ENCODE measurements around the gene RGP1.
A peak's percentile ranks its signal among the peaks of the same experiment; 100 is the strongest.

The RGP1 gene

DNA sequence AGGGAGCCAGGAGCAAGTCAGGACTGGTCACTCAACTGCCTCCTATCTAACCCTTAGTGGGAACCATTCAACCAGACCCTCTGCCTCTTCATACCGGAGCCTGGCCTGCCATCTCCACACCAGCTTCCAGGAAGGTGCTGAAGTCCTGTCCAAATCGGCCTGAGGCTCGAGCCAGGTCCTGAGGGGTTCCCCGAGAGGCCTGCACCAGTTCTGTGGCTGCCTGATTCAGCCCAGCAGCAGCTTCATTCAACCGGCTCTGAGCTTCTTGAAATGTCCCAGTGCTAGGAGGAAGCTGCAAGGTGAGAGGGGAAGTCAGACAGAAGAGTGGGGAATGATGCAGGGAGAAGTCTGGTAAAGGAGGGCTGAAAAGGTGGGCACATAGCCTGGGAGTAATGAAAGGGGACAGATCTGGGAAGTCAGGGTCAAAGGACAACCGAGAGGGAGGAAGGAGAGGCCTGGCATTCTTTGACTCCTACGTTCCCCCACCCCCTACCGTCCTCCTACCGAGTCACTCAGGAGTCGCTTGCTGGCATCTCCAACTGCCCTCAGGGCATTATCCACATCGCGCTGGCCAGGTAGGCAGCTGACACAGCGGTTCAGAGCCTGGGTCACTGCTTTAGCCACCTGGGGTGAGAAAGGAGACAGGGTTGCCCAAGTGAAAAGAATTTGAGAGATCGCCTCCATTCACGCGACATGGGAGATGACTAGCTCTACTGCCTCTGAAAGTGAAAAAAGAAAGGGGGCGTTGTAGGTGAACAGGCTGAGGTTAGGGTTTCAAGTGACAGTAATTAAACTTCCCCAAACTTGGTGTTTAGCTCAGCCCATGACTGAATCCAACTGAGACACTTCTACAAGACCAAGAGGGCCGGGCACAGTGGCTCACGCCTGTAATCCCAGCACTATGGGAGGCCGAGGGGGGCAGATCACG is 37.3 kb upstream of the RGP1 start:
- Histone ChIP-seq H3K27me3 (ENCODE audit: low read depth, low read length) (no peaks in the 10 kb centered on the region), H3K27ac (ENCODE audit: low read length) (no peak overlapping the region), H3K4me3 (ENCODE audit: low read depth in 1 of 2, low read length in 2 of 2) (no peak overlapping the region), H3K9me3 (ENCODE audit: control insufficient read depth in 1 of 2, low read length in 2 of 2) (no peaks in the 10 kb centered on the region), H3K4me1 (ENCODE audit: control insufficient read depth in 1 of 2, insufficient read depth in 2 of 2, low read length in 2 of 2) (no peaks in the 10 kb centered on the region), H3K36me3 (ENCODE audit: control insufficient read depth in 1 of 2, insufficient read depth in 2 of 2, low read length in 2 of 2) (peaks cover 85 to 92% of the 10 kb centered on the region in 2 donors)

DNA sequence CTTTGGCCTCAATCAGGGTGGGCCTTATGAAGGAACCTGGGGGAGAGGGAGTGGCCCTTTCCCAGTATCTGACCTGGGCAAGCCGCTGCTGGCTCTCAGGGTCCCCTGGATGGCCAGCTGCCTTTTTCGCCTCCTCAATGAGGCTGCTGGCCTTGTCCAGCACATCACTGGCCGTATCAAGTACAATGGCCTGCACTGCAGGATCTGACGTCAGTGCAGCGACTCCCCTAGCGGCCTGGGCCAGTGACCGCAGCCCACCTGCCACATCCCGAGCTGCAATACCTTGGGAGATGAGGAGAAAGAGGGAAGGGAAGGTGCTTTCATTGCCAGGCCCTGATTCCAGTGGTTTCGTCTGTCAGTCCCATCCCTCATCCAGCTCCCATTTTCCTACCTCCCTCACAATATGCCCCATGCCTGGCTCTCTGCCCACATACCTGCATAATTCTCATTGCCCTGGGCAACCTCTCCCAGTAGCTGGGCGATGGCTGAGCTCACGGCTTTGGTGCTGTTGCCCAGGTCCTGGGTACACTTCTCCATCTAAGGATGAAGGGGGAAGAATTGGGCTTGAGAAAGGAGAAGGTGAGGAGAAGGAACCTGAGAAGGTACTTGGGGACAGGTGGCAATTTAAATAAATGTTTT is 36.2 kb upstream of the RGP1 start:
- H3K36me3 ChIP-seq (ENCODE audit: control insufficient read depth in 1 of 2, insufficient read depth in 2 of 2, low read length in 2 of 2), result peaks cover 85 to 92% of the 10 kb centered on the region in 2 donors
- no peak overlapping the region for H3K4me3 ChIP-seq (ENCODE audit: low read depth in 1 of 2, low read length in 2 of 2)
- no peaks in the 10 kb centered on the region for H3K27me3 ChIP-seq (ENCODE audit: low read depth, low read length)
- H3K4me1 ChIP-seq (ENCODE audit: control insufficient read depth in 1 of 2, insufficient read depth in 2 of 2, low read length in 2 of 2), result no peaks in the 10 kb centered on the region
- no peaks in the 10 kb centered on the region for H3K9me3 ChIP-seq (ENCODE audit: control insufficient read depth in 1 of 2, low read length in 2 of 2)
- no peak overlapping the region for H3K27ac ChIP-seq (ENCODE audit: low read length)

GRCh38 chr9:35713578-35713977 is 35.5 kb upstream of the RGP1 start:
- Histone ChIP-seq H3K27me3 (ENCODE audit: low read depth, low read length) (no peaks in the 10 kb centered on the region), H3K36me3 (ENCODE audit: control insufficient read depth in 1 of 2, insufficient read depth in 2 of 2, low read length in 2 of 2) (peaks cover 85 to 92% of the 10 kb centered on the region in 2 donors), H3K4me1 (ENCODE audit: control insufficient read depth in 1 of 2, insufficient read depth in 2 of 2, low read length in 2 of 2) (no peaks in the 10 kb centered on the region), H3K27ac (ENCODE audit: low read length) (no peak overlapping the region), H3K4me3 (ENCODE audit: low read depth in 1 of 2, low read length in 2 of 2) (no peak overlapping the region), H3K9me3 (ENCODE audit: control insufficient read depth in 1 of 2, low read length in 2 of 2) (no peaks in the 10 kb centered on the region)

GRCh38 chr9:35714123-35714522 is 35.0 kb upstream of the RGP1 start:
- Histone ChIP-seq H3K4me3 (ENCODE audit: low read depth in 1 of 2, low read length in 2 of 2) (no peak overlapping the region), H3K27me3 (ENCODE audit: low read depth, low read length) (no peaks in the 10 kb centered on the region), H3K36me3 (ENCODE audit: control insufficient read depth in 1 of 2, insufficient read depth in 2 of 2, low read length in 2 of 2) (peaks cover 86 to 92% of the 10 kb centered on the region in 2 donors), H3K27ac (ENCODE audit: low read length) (no peak overlapping the region), H3K4me1 (ENCODE audit: control insufficient read depth in 1 of 2, insufficient read depth in 2 of 2, low read length in 2 of 2) (no peaks in the 10 kb centered on the region), H3K9me3 (ENCODE audit: control insufficient read depth in 1 of 2, low read length in 2 of 2) (no peaks in the 10 kb centered on the region)

DNA sequence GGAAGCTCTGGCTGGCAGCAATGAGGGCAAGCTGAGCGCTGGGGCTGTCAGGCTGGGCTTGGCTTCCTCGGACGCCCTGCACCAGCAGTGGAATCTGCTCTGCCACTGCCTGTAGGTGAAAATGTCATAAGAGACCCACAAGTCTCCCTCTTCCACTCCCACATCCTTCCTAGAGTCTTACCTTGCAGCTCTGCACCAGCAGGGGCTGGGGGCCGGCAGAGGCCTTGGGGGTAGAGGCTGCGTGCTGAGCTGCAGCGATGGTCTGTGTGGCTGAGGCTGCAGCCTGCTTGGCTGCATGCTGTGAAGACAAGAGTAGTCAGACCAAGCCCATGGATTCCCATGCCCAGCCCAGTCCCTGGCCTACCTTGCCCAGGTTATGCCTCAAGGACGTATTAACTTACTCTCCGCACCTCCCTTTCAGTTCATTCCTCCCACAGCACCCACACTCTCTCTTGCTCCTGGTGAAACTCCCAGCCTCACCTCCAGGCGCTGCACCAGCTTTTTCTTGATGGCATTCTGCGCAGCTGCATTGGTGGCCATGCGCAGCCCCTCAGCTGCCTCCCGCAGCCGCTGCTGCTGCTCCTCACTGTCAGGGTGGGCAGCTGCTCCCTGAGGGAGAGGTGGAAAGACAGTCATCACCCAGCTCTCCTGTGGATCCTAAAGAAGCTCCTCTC is 34.4 kb upstream of the RGP1 start:
- Histone ChIP-seq H3K27me3 (ENCODE audit: low read depth, low read length) (no peaks in the 10 kb centered on the region), H3K4me3 (ENCODE audit: low read depth in 1 of 2, low read length in 2 of 2) (no peak overlapping the region), H3K36me3 (ENCODE audit: control insufficient read depth in 1 of 2, insufficient read depth in 2 of 2, low read length in 2 of 2) (peaks cover 89 to 97% of the 10 kb centered on the region in 2 donors), H3K9me3 (ENCODE audit: control insufficient read depth in 1 of 2, low read length in 2 of 2) (no peaks in the 10 kb centered on the region), H3K27ac (ENCODE audit: low read length) (no peak overlapping the region), H3K4me1 (ENCODE audit: control insufficient read depth in 1 of 2, insufficient read depth in 2 of 2, low read length in 2 of 2) (no peaks in the 10 kb centered on the region)

DNA sequence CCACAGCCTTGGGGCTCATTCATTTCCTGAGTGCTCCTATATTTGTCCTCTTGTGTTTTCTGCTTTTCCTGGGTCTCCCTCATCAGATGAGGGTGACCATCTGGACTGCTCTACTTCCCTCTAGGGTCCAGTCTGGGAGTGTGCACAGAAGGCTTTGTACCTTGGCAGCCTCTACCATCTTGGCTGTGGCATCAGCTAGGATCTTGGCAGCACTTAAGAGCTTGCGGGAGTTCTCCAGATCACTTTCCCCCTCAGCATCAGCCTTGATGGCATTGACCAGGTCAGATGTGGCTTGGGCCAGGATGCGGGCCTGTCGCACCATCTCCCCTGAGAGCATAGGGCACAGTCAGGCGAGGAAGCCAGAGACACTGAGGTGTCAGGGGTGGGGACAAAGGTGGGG is 32.9 kb upstream of the RGP1 start:
- H3K27ac ChIP-seq (ENCODE audit: low read length), result peak overlapping the region; percentile 7
- H3K27me3 ChIP-seq (ENCODE audit: low read depth, low read length), result no peaks in the 10 kb centered on the region
- no peak overlapping the region for H3K4me3 ChIP-seq (ENCODE audit: low read depth in 1 of 2, low read length in 2 of 2)
- peaks cover 95 to 100% of the 10 kb centered on the region in 2 donors for H3K36me3 ChIP-seq (ENCODE audit: control insufficient read depth in 1 of 2, insufficient read depth in 2 of 2, low read length in 2 of 2)
- H3K9me3 ChIP-seq (ENCODE audit: control insufficient read depth in 1 of 2, low read length in 2 of 2), result no peaks in the 10 kb centered on the region
- H3K4me1 ChIP-seq (ENCODE audit: control insufficient read depth in 1 of 2, insufficient read depth in 2 of 2, low read length in 2 of 2), result no peaks in the 10 kb centered on the region

- H3K27ac ChIP-seq (ENCODE audit: low read length), result no peak overlapping the region
- no peaks in the 10 kb centered on the region for H3K27me3 ChIP-seq (ENCODE audit: low read depth, low read length)
- no peaks in the 10 kb centered on the region for H3K4me1 ChIP-seq (ENCODE audit: control insufficient read depth in 1 of 2, insufficient read depth in 2 of 2, low read length in 2 of 2)
- no peaks in the 10 kb centered on the region for H3K9me3 ChIP-seq (ENCODE audit: control insufficient read depth in 1 of 2, low read length in 2 of 2)
- no peak overlapping the region for H3K4me3 ChIP-seq (ENCODE audit: low read depth in 1 of 2, low read length in 2 of 2)
- H3K36me3 ChIP-seq (ENCODE audit: control insufficient read depth in 1 of 2, insufficient read depth in 2 of 2, low read length in 2 of 2), result peaks cover 96 to 100% of the 10 kb centered on the region in 2 donors
Observed at GRCh38 chr9:35717132-35717870, 31.8 kb upstream of the RGP1 start.

DNA sequence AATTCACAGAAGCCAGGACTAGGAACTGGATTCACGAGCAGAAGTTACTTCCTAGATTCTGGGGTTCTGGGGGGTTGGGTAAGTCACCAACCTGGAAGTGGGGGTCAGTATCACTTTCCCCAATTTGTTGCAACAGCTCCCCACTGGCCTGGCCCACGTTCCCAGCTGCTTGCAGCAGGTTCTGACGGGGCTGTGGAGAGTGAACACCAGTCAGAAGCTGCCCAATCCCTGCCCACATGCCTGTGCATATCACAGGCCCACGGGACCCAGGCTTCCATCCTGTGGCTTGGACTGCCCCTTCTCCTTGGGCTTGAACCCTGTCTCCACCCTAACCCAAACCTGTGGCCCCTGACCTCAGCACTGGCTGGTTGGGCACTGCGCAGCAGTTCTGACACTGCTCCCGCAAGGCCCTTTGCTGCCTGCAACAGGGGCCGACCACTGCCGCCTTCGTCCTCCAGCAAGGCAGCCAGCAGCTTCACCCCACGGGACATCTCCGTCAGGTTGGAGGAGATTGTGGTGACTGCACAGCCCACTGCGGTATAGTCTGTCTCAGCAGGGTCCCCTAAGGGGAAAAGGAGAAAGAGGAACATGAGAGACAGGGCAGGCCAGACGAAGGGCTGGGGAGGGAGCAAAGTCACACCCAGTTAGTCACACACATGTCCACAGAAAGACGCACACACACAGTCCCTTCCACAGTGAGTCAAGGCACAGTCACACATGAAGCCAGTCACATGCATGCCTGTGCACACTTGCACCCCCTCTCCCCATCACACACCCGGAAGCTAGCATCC is 30.2 kb upstream of the RGP1 start:
- Histone ChIP-seq H3K4me1 (ENCODE audit: control insufficient read depth in 1 of 2, insufficient read depth in 2 of 2, low read length in 2 of 2) (no peaks in the 10 kb centered on the region), H3K9me3 (ENCODE audit: control insufficient read depth in 1 of 2, low read length in 2 of 2) (no peaks in the 10 kb centered on the region), H3K27ac (ENCODE audit: low read length) (no peak overlapping the region), H3K4me3 (ENCODE audit: low read depth in 1 of 2, low read length in 2 of 2) (no peak overlapping the region), H3K36me3 (ENCODE audit: control insufficient read depth in 1 of 2, insufficient read depth in 2 of 2, low read length in 2 of 2) (peaks cover 95 to 100% of the 10 kb centered on the region in 2 donors), H3K27me3 (ENCODE audit: low read depth, low read length) (no peaks in the 10 kb centered on the region)

DNA sequence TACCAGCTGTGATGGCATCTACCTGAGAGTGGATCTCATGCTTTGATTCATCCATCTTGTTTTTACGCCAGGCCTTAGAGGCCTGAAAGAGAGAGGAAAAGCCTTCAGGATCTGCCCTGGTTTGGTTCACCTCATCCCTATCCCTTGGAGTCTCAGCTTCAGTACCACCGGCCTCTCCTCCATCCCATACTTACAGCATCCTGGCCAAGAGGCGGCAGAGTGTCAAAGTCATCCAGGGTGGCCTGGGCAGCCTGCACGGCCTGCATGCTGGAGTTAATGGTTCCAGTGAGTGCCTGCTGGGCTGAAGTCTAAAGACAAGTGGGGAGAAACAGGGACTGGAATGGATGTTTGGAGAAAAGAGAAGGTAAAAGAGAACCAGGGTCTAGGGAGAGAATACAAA is 29.5 kb upstream of the RGP1 start:
- Histone ChIP-seq H3K4me1 (ENCODE audit: control insufficient read depth in 1 of 2, insufficient read depth in 2 of 2, low read length in 2 of 2) (no peaks in the 10 kb centered on the region), H3K4me3 (ENCODE audit: low read depth in 1 of 2, low read length in 2 of 2) (no peak overlapping the region), H3K36me3 (ENCODE audit: control insufficient read depth in 1 of 2, insufficient read depth in 2 of 2, low read length in 2 of 2) (peaks cover 95 to 100% of the 10 kb centered on the region in 2 donors), H3K27me3 (ENCODE audit: low read depth, low read length) (no peaks in the 10 kb centered on the region), H3K27ac (ENCODE audit: low read length) (no peak overlapping the region), H3K9me3 (ENCODE audit: control insufficient read depth in 1 of 2, low read length in 2 of 2) (no peaks in the 10 kb centered on the region)

DNA sequence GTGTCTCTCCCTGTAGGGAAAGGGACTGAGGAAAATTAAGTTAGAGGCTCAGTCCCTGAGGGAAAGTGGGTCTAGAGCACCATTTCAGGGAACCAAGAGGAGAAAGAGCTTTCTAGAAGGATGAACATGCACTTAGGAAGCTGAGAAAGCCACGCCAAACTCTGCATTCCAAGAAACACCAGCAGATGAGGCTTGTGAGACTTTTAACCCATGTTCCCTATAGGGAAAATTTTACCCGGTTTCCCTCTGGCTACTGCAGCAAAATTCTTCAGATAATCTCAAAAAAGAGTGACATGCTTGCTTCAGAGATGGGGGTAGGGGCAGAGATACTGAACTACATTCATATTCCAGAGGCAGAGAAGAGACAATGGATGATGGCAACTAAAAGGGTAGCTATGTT is 25.7 kb upstream of the RGP1 start:
- Histone ChIP-seq H3K27me3 (ENCODE audit: low read depth, low read length) (no peaks in the 10 kb centered on the region), H3K4me1 (ENCODE audit: control insufficient read depth in 1 of 2, insufficient read depth in 2 of 2, low read length in 2 of 2) (peaks cover 18 to 22% of the 10 kb centered on the region in 2 donors), H3K9me3 (ENCODE audit: control insufficient read depth in 1 of 2, low read length in 2 of 2) (no peaks in the 10 kb centered on the region), H3K36me3 (ENCODE audit: control insufficient read depth in 1 of 2, insufficient read depth in 2 of 2, low read length in 2 of 2) (peaks cover 67 to 78% of the 10 kb centered on the region in 2 donors), H3K27ac (ENCODE audit: low read length) (no peak overlapping the region), H3K4me3 (ENCODE audit: low read depth in 1 of 2, low read length in 2 of 2) (no peak overlapping the region)
